GM06990 (cell line): ENCODE results near the gene IRF4.

ENCODE experiments used
- DNase-seq: peaks from one replicate; pipeline ENCODE4 v3.0.0-alpha.2; 2011; ENCODE audit not compliant: insufficient read length; ENCODE audit errors: extremely low read depth
- H3K27me3 ChIP-seq: replicated peaks from 2 replicates; pipeline ENCODE4 v1.6.0; 2011; ENCODE audit warnings: low read length; ENCODE audit not compliant: control insufficient read depth, insufficient read depth
- H3K36me3 ChIP-seq: 2 replicates; pipeline ENCODE4 v1.5.1; 2011; ENCODE audit warnings: low read length; ENCODE audit not compliant: control insufficient read depth, insufficient read depth
- H3K4me3 ChIP-seq: replicated peaks from 2 replicates; pipeline ENCODE4 v1.5.1; 2011; ENCODE audit warnings: low read depth, mild to moderate bottlenecking, control low read depth, low read length
- CTCF ChIP-seq: IDR thresholded peaks from 2 replicates; pipeline ENCODE4 v1.5.1; 2011; ENCODE audit warnings: low read length, control low read depth, mild to moderate bottlenecking, inconsistent platforms; ENCODE audit not compliant: insufficient read depth, poor library complexity, severe bottlenecking

Gene IRF4

GRCh38 chr6:391559-392440 lies at the start of gene IRF4:
Gene IRF4 (plus strand): TSS chr6:391752. CDS start chr6:393153, 1,401 bp downstream.
- H3K27me3 ChIP-seq: no peaks in the 10 kb centered on the region
- peak within 1 kb of the TSS; percentile 97 for H3K4me3 ChIP-seq
- peaks cover 34% of the 10 kb centered on the region for H3K36me3 ChIP-seq
- TF ChIP-seq CTCF: no peak
- DNase-seq: peak; percentile 89

DNA sequence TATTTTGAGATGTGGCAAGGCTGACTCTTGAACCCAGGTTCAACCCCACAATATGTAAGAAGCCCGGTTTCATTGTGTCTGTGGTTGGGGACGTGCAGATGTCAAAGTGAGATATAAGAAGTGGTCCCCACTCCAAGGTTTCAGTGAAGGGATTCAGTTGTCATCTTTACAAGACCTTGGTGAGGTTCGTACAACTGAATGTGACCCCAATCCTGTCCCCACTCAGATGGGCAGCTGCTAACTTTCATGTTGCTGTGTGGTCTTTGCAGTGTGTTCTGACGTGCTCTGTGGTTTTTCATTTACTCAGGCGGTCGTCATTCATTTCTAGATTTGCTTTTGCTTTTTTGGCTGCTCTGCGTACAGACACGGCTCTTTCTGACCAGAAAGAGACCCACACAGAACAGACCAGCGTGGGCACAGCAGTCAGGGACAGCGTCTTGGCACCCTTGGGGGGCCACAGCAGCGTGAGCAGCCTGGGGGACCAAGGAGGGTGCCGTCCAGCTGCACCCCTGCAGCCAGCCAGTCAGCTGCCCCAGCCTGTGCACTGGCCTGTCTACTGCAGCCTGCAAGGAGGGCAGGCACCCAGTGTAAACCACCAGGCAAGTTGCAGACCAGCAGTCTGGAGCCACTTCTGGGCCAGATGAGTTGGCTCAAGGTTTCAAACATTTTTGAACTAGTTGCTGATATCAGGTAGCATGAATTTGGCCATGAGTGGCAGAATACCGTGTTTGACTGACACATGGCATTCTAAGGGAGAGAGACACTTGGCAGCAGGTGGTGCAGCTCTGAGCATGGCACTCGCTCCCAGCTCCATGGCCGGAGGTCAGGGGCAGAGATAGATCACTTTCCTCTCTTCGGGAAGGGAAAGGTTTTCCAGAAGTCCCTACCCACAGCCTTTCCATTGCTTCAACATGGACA lies 49.4 kb upstream of the IRF4 start:
- H3K4me3 ChIP-seq: no peak overlapping the region
- peak; percentile 79 for DNase-seq
- peaks cover 17% of the 10 kb centered on the region for H3K36me3 ChIP-seq
- TF ChIP-seq CTCF: no peak
- no peaks in the 10 kb centered on the region for H3K27me3 ChIP-seq

DNA sequence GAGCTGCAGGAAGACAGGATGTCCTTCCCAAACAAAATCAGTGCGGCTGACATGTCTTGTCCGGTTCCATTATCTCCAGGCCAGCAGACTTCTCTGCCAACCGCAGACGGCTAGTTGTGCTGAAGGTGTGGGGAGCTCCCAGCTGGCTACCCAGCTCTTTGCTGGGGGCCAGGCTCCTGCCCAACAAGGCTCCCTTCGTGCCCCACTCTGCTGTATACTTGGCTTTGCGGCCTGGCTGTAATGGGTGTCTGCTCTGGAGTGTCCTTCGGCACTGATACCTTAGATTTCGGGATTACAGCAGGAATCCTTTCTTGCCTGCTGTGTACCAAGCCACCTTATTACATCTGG lies 48.7 kb upstream of the IRF4 start:
- TF ChIP-seq CTCF: no peak
- H3K36me3 ChIP-seq: peaks cover 18% of the 10 kb centered on the region
- H3K27me3 ChIP-seq: no peaks in the 10 kb centered on the region
- H3K4me3 ChIP-seq: no peak overlapping the region
- DNase-seq: no peak

GRCh38 chr6:343226-343935 lies 48.2 kb upstream of the IRF4 start:
- no peak overlapping the region for H3K4me3 ChIP-seq
- DNase-seq: no peak
- no peak for TF ChIP-seq CTCF
- H3K27me3 ChIP-seq: no peaks in the 10 kb centered on the region
- peaks cover 24% of the 10 kb centered on the region for H3K36me3 ChIP-seq

GRCh38 chr6:343960-344815 lies 47.4 kb upstream of the IRF4 start:
- no peak for TF ChIP-seq CTCF
- DNase-seq: no peak
- Histone ChIP-seq H3K4me3 (no peak overlapping the region), H3K27me3 (no peaks in the 10 kb centered on the region), H3K36me3 (peaks cover 31% of the 10 kb centered on the region)
